ENCODE results near the gene GRK5.

- TF ChIP-seq CTCF (IDR thresholded peaks at IDR 0.05 in 4 of 5, conservative IDR thresholded peaks at IDR 0.05 in 1 of 5) (no peak), POLR2A (IDR thresholded peaks at IDR 0.05) (no peak)
These were observed 85.8 kb downstream of the GRK5 start for GRCh38 chr10:119292968-119293760.
